Subcutaneous adipose tissue (tissue), 4 donors: Measurements from ENCODE around the gene PDE4D. TPM values are rescaled to one million over a fixed set of nuclear protein-coding genes. Genes with fewer than 3 reads are reported as not detected.

ENCODE experiments used
- total RNA-seq, 4 donors: library from RNA; depleted of rRNA; stranded (reverse); fragments of >200 nt; gene quantifications; one replicate each; pipeline ENCODE4 v1.1.0, GENCODE V29; 2016
- TF ChIP-seq, protein P1 (sequence below): fragments of 450-650 bp; IDR thresholded peaks from one replicate; pipeline ENCODE4 v1.5.1; 2016; ENCODE audit warnings: low read depth, mild to moderate bottlenecking, control low read depth, antibody characterized with exemption, moderate library complexity

PDE4D gene
- total RNA-seq, 4 donors from 2014 or later = 15.0 to 24.0 (median 18.5) TPM

DNA sequence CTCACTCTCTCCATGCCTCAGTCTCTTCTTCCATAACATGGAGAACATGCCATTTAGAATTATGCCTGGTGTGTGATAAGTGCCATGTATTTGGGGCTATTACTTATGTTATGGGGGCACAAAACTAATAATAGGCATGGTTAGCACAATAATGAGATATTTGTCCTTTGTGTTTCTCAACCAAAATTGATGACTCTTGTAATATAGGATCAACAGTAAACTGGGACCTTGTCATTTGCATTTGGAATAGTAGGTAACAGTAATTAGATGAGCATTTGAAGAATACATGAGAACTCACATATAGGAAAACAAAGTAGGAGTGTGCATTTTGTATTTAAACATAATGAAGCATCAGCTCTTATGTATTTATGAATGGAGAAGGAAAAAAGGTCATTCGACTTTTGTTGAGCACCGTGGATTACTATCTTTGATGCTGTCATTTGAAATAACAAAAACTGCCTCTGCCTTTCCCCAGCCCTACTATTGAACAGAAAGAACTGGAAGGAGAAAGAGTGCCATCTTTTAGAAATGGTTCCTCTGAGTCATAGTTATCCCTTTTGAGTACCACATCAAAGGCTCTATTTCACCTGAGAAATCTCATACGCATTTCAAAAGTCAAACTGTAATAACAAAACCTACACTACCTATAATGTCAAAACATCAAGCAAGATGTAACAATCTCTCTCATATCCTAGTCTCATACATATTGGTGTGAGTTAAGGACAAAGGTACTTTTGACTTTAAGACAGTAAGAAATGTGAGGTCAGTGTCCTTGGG lies 655.2 kb downstream of the PDE4D start:
- TF ChIP-seq, protein P1, sequence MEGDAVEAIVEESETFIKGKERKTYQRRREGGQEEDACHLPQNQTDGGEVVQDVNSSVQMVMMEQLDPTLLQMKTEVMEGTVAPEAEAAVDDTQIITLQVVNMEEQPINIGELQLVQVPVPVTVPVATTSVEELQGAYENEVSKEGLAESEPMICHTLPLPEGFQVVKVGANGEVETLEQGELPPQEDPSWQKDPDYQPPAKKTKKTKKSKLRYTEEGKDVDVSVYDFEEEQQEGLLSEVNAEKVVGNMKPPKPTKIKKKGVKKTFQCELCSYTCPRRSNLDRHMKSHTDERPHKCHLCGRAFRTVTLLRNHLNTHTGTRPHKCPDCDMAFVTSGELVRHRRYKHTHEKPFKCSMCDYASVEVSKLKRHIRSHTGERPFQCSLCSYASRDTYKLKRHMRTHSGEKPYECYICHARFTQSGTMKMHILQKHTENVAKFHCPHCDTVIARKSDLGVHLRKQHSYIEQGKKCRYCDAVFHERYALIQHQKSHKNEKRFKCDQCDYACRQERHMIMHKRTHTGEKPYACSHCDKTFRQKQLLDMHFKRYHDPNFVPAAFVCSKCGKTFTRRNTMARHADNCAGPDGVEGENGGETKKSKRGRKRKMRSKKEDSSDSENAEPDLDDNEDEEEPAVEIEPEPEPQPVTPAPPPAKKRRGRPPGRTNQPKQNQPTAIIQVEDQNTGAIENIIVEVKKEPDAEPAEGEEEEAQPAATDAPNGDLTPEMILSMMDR = no peak

DNA sequence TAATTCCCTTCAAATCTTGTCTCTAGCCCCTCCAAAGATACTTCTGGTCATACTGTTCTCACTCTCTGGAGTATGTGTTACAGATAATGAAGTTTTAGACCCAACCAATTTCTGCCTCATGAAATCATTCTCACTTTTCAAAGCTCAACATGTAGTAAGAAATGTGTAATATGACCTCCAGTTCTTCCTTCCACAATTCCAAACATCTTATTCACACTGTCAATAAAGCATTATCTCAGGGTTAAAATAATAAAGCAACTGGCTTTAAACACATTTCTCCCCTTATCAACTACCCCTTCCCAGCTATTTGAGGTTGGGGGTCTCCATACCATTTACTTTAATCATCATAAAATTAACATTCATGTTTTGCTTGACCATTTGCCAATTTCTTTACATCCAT lies 656.5 kb downstream of the PDE4D start:
- TF ChIP-seq, protein P1 = no peak

DNA sequence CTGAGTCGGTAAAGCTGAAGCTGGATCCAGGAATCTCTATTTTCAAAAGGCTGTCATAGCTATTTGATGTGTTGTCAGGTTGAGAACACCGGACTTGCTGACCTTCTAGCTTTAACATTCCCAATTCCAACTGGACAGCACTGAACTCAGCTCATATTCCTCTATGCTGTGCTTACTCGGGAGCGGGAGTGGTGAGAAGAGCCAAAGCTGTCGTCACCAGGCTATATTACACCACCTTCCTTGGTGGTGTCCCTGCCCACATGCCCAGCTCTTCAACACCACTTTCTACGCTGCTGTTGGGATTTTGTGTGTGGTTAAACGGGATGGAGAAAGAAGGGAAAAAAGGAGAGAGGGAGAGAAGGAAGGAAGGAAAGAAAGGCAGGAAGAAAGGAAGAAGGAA lies 657.1 kb downstream of the PDE4D start:
- TF ChIP-seq, protein P1 = no peak

DNA sequence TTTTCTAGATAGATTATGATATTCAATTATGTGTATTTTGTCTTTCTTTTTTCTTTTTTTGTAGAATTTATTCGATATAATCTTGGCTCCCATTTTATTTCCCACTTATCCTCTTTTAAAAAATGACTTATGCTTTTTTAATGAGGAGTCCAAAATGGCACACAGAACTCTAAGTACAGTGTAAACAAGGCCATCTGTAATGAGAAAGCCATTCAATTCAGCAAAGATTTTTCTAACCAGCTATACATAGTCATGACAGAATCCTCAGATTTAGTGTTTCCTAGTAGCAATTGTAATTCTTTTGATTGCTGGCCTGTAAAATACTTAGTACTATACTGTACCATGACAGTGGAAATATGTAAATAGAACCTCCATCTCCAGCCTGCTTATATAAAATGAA lies 659.3 kb downstream of the PDE4D start:
- TF ChIP-seq, protein P1 = no peak

DNA sequence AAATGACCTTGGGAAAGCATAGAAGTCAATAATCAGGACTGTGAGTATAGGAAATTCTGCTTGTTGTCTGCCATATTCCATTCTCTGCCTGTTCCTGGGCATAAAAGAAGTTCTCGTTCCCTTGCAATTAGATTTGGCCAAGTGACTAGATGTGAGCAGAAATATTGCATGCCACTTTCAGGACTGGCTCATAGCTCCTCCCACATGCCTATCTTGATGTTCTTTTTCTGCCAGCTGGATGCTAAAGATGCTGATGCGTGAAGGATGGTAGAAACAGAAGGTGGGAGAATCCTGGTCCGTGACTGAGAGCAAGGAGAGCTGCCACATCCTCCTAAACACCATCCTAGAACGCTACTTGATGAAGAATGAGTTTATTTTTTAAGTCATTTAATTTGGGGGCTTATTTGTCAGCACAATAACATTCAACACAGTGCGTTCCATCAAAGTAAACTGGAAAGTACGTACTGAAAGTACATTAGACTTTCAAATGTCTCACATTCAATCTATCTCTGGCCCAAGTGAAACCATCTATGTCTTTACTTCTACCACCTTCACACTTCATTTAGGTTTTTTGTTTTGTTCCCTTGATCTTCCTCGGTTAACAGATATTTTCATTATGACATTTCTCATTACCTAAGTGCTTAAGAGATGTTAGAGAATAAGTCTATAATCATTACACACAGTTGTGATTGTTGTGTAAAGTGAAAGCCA lies 662.1 kb downstream of the PDE4D start:
- TF ChIP-seq, protein P1 = no peak

DNA sequence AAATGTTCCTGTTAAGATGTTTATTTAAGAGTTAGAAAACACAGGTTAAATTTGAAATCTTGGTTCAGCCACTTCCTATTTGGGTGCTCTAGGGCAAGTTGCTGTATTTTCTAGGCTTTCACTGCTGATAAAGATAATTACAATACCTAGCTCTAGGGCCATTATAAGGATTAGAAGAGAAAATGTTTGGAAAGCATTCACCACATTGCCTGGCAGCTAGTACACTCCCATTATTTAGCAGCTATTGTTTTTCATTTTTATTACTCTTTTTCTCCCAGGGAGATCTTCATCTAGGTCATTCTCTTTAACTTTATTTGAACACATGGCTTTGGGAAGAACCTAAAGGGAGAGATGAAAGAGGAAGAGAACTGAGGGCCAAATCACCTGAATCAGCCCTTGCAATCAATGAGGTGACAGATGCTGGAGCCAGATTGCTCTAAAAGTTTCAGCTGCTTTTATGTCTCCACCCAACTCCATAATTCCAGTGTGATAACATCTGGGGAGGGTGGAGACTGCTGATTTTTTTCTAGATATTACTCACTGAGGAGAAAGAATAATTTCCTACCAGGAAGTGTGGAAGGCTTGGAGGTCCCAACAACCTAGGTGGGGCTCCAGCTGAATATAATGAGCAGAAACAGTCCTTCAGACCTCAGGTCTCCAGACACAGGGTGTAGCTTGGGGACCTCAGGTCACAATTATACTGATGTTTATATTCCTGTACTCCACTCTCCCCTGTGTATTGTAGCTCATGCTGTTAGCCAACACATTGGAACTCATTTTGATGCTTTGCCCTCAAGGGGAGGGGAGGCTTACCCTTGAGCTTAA lies 670.6 kb downstream of the PDE4D start:
- TF ChIP-seq, protein P1 = no peak

DNA sequence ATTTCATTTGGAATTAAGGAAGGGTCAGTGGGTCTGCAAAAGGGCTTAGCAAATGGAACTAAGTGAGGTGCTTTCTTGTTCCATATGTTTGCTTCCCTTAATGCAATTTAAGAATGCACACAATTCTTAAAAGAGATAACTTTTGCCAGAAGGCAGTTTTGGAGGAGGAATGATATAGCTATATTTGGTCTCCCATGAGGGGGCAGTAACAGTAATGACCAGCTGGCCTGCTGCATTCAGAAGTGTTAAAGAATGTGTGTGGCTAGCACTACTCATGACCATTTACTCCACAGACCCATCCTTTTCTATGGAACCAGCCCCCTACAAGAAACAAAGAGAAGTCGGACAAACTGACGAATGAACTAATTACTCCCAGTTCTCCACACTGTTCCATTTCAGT lies 671.8 kb downstream of the PDE4D start:
- TF ChIP-seq, protein P1 = no peak
